HG02798 (cell line): ENCODE results near the gene SAMD4B.
A peak's percentile ranks its signal among the peaks of the same experiment; 100 is the strongest.
"Not testable (repeated sequence)": the region's sequence is repeated elsewhere in the genome, so short reads cannot be mapped to it uniquely, and the experiment has no call there.

Source experiments
- ATAC-seq: cut with Tn5 transposase; IDR thresholded peaks from one replicate; pipeline ENCODE4 v1.9.1; 2021; ENCODE audit warnings: mild to moderate bottlenecking; ENCODE audit not compliant: unreplicated experiment, poor library complexity

The SAMD4B gene

DNA sequence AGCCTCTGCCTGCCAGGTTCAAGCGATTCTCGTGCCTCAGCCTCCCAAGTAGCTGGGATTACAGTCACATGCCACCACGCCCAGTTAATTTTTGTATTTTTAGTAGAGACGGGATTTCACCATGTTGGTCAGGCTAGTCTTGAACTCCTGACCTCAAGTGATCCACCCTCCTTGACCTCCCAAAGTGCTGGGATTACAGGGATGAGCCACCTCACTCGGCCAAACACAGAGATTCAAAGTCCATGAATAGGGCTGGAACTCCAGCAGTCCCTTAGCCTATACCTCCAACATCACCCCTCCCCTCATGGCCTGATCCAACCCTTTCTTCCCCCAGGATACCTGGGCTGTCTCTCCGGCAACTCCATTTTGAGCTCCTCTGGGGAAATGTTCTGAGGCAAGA lies 9.5 kb upstream of the SAMD4B start:
- ATAC-seq, result not testable (repeated sequence)

DNA sequence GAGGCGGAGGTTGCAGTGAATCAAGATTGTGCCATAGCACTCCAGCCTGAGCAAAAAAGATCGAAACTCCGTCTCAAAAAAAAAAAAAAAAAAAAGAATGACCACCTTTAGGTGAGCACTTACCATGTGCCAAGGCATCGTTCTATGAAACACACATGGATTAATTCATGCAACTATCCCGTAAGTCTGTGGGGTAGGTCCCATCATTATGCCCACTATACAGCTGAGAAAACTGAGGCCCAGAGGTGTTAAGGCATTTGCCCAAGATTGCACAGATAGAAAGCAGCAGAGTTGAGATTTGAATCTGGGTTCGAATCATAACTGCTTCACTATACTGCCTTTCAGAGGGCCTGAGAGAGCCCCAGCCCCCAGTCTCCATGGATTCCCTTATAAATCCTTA lies 8.7 kb upstream of the SAMD4B start:
- ATAC-seq, result no peak

DNA sequence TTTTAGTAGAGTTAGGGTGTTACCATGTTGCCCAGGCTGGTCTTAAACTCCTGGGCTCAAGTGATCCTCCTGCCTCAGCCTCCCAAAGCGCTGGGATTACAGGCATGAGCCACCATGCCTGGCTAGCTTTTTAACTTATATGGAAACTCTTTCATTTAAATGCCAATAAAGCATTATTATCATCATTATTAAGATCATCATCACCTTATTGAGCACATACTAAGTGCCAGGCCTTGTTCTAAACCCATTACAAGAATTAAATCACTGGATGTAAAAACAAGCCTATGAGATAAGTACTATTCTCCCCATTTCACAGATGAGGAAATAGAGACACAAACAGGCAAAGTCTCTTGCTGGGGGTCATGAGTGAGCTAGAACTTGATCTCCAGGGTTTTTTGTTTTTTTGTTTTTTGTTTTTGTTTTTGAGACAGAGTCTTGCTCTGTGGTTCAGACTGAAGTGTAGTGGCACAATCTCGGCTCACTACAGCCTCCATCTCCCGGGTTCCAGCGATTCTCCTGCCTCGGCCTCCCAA lies 7.7 kb upstream of the SAMD4B start:
- no peak for ATAC-seq

DNA sequence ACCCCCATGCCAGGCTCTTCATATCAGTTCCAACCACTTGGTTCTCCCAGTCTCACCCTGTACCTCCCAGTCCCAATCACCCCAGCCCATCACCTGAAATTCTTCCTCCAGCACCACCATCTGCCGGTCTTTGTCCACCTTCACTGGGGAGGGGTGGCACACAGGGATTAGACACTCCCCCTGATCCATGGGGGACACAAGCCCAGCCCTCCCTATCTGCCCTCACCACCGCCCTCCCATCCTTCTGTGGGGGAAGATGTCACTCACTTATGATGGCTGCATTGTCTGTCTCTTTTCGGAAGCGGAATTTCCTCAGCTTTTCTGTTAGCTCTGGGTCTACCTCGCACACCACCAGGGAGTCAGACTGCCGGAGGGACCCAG lies 7.1 kb upstream of the SAMD4B start:
- ATAC-seq, result peak; percentile 25

DNA sequence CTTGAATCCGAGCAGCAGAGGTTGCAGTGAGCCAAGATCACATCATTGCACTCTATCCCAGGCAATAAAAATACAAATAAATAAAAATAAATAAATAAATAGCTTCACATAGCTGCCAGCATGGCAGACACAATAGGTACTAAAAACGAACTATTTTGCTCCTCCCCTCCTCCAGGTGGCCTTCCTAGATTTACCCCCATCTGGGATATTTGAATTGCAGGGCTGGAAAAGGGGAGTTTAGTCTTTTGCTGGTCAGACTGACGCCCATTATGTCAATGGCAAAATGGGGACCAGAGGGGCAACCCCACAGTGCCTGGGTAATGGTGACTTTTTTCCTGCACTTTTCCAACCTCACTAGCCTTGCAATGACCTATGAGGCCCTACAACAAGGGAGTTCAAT lies 5.7 kb upstream of the SAMD4B start:
- no peak for ATAC-seq

DNA sequence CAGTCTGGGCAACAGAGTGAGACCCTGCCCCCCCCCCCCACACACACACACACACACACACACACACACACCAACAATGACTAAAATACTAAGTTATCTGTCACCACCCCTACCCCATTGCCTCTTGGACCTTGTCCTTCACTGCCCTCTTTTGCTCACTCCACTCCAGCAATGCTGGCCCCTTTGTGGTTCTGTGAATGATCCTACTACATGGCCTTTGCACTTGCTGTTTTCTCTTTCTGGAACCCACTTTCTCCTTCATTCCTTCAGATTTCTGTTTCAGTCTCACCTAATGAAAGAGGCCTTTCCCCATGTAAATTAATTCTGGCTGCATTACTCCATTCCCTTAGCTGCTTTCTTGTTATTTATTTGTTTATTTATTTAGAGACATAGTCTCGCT lies 2.5 kb upstream of the SAMD4B start:
- no peak for ATAC-seq

DNA sequence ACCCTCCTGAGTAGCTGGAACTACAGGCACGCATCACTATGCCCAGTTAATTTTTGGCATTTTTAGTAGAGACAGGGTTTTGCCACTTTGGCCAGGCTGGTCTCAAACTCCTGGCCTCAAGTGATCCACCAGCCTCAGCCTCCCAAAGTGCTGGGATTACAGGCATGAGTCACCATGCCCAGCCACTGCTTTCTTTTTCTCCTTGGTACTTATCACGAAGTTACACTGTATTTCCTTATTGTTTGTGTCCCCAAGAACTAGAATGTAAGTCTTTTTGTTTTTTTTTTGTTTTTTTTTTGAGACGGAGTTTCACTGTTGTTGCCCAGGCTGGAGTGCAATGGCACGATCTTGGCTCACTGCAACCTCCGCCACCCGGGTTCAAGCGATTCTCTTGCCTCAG lies 2.1 kb upstream of the SAMD4B start:
- ATAC-seq, result not testable (repeated sequence)

DNA sequence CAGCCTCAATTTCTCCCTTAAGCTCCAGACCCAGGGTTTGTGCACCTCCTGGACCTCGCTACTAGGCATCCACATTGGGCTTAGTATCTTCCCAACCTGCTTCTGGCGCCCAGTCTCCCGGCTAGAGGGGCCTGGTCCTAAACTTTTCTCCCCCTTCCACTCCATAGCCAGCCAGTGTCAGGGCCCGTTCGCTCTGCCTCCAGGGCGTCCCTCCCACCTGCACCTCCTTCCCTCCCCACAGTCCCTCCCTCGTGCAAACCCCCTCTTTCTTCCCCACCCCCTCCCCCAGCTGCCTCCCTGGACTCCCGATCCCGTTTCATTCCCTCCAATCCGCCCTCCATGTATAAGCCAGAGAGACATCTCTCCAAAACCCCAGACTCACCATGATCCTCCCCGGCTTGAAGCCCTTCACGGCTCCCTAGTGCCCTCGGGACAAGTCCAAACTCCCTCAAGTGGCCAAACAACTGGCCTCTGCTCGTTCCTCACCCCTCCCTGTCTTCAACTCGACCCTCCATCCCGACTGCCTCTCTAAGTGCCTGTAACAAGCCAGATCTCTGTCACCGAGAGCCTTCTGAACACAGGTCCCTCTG lies 997 bp upstream of the SAMD4B start:
- no peak for ATAC-seq

DNA sequence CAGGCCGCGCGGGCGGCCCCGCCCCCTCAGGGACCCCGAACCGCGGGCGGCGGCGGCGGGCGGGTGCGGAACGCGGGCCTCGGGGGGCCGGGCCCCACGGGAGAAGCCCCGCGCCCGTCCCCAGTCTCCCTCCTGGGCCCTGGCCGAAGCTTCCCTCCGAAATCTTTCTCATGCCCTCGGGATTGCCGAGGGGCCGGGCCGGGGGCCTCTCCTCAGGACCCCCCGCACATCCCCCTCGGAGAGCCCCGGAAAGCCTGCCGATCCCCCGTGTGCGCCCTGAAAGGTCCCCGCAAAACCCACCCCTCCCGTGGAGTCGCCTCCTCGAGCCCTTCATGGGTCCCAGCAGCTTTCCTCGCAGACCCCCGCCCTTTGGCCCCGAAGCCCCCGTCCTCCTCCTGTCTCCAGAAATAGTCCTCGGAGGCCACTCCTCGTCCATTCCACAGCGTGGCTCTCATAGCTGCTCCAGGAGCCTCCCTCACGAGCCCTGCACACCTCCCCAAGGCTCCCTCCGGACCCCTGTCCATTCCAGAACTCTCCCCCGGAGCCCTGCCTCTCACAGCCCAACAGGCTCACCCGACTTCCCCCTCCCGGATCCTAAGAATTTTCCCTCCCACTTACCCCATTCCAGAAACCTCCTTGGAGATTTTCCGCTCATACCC lies 555 bp downstream of the SAMD4B start:
- no peak for ATAC-seq

DNA sequence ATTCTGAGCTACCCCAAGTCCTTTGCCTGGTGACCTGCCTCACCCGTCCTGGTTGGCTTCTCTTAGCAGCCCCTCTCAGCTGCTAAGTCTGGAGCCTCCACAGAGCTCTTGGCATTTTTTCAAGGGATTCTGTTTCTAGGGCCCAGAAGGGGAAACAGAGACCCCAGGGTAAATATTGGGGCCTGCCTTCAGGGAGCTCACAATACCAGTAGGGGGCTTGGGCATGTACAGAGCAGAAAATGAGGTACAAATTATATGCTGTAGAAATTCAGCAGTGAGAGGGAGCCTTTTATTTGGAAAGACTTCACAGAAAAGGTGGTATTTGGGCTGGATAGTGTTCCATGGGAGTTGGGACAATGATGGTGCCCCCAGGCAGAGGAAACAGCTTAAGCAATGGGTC lies 3.7 kb downstream of the SAMD4B start:
- ATAC-seq, result no peak

DNA sequence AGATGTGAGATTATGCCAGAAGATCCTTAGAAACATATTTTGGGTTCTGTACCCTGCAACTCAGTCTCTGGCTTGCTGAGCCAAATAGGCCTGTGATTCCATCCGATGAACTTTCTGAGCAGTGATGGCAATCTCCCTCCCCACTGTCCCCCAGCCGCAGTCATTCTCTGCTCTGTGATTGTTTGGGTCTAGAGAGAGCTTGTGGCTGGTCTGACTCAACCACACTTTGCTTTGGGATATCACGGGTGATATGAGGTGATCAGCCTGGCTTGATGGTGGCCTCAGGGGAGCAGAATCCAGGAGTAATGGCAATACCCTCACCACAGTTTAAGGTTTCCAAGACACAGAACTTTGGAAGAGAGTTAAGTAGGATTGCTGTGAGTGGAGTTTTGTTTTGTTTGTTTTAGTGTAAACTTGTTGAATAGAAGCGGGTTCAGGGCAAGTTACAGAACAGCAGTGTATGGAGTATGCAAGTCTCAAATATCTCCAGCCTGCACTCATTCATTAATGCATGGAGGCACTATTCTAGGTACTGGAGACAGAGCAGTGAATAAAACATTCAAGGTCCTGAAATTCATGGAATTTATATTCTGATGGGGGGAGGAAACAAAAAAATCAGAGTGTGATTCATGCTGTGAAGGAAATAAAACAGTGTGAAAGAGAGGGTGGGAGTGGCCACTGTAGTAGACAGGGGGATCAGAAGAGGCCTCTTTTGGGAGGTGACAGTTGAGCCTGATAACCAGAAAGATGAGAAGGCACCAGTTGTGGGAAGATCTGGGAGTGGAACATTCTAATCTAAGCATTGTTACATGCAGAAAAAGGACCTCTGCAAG lies 5.3 kb downstream of the SAMD4B start:
- ATAC-seq, result no peak

DNA sequence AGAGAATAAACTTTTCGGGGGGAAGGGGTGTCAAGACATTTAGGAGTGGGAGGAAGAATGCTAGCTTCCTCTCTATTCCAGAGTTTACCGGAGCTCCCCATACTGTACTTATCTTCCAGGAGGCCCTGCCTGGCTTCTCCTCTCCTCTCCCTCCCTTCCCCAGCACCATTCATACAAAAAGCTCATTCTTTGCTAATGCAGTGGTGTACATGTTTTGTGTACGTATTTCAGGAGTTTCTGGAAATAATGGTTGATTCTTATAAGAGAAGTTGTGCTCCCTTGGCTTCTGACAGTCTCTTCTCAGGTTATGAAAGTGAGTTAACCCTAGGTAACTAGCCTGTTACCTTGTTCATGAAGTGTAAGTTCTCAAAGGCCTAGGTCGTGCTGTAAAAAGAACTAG lies 7.1 kb downstream of the SAMD4B start:
- ATAC-seq, result no peak

DNA sequence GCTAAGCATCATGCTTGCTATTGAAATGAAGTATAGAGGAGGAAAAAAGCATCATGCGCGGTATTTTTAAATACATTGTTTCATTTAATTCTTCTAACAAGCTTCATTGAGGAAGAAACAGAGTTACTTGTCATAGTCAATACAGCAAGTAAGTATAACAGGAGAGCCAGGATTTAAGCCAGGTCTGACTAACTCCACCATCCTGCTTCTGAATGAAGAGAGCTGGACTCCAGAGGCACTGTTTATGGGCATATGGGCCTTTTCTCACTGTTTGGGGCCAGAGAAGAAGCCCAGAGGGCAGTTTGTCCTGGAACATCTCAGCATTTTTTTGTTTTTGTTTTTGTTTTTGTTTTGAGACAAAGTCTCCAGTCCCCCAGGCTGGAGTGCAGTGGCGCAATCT lies 7.9 kb downstream of the SAMD4B start:
- ATAC-seq, result no peak

DNA sequence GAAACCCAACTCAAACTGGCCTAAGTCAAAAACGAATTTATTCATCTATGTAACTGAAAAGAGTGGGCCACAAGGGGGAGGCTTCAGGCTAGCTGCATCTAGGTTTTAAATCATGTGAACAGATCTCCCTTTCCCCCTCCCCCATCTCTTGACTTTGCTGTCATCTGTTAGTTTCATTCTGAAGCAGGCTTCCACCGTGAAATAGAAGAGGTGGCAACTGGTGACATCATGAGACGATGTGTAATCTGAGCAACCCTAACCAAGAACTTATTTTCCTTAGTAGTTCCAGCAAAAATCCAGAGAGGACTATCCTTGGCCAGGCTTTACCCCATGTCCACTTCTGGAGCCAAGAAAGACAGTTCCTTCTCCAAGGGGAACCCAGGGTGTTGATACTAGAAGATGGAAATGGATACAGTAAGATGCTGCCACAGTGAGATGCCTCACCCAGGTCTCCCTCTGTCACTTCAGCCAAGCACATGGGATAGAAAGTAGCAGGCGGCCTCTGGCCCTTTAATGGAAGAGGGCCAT lies 9.4 kb downstream of the SAMD4B start:
- peak; percentile 73 for ATAC-seq

DNA sequence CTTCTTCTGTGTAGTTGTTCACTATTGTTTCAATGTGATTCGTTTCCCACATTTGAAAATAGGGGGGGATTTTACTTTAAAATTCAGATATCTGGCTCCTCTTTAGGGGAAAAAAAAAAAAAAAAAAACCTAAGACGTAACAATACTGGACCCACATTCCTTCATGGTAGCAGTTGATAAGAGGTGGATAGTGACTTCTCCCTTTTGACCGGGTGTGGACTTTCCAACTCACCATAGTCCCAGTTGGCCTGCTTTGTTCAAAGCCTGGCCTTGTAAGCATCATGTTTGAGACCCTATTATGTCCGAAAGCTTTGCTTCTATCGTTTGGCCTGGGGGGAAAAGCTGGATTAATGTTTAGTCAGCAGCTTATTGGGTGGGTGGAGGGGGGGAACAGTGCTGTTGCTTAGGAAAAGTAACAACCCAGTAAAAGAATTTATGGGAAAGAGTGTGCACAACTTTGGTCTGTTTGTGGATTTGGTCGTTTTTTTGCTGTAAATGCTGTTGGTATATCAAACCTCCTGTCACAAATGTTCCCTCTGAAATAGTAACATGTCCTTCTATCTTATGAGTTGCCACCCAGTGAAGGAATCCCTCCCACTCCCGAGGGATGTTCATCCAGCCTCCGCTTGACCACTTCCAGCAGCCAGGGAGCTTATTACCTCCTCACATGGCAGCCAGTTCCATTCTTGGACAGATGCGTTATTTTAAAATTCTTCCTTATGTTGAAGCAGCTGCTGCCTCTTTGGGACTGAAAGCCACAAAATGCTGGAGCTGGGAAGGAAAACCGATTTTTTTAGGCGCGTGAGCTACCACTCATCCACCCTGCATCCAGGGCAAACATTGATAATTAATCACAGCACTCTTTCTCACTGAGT lies 10.4 kb downstream of the SAMD4B start:
- ATAC-seq, result no peak

DNA sequence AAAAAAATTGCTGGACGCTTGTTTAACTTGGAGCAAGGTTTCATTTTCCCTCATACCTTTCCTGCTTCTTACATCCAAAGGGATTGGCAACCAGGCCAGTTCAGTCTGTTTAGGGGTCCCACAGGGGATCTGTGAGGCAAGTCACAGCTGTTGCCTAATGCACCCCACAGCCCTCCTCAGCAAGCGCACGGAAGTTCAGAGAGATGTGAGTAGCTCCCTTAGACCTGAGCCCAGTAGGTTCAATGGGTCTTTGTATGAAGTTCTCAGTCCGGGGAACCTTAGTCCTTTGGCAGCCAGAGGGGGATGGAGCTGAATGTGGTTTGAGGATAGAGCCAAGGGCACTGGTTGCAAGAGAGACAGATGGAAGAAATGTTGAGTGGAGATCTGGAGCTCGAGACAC lies 13.0 kb downstream of the SAMD4B start:
- ATAC-seq, result no peak

DNA sequence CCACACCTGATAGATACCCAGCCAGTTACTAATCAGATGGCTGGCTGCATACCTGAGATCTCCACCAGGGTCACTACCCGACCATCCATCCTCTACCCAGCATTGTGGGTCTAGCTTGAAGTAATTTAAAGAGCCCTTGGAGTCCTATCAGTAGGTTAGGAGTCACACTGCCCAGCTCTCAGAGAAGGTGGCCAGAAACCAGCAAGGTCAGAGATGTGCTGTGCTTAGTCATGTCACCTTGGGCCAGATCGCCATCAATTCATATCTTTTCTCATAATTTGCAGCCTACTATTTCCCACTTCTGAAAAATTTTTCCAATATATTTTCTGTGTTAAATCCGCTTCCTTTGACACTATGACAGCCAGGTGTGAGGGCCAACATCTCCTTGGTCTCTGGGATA lies 13.9 kb downstream of the SAMD4B start:
- no peak for ATAC-seq

DNA sequence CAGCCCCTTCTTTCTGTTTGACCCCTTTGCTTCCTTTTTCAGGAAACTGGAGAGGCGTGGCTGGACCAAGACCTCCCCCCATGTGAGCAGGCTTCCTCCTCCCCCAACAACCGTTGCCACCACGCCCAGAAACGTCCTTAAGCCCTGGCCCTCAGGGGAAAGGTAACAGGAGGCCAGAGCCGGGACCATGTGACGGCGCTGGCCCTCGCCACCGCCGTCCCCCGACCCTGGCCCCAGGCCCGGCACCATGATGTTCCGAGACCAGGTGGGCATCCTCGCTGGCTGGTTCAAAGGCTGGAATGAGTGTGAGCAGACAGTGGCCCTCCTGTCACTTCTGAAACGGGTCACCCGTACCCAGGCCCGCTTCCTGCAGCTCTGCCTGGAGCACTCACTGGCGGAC lies 14.4 kb downstream of the SAMD4B start:
- ATAC-seq, result no peak

DNA sequence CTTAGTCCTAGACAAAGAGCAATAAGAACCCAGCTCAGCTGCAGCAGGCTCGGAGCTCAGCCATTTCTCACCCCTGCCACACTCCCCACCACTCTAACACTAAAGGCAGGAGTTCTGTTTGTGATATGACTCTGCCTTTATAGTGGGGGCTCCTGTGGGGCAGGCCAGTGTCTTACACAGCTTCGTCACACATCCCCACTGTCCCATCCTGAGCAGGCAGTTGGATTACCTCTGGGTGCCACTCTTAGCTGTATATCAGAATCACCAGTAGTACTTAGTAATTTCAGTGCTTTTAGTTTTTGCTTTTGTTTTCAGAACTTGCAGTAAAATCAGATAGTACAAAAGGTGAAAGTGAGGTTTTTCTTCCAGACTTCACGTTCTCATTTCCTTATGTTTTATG lies 16.8 kb downstream of the SAMD4B start:
- ATAC-seq, result no peak

DNA sequence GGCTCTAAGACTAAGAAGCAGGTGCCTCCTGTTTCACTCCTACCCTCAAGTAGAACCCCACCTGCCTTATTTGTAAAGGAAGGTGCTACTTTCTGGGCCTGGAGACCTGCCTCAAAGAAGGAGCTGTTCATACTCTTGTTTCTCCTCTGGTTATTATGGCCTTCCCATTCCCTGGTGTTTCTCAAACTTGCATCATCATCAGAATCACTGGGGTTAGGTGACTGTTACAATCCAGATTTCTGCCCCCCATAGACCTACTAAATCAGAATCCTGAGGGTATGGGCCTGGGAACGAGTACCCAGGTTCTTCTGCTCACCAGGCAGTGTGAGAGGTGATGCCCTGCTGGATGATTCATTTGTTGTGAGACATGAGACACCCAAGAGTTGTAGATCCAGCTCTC lies 18.4 kb downstream of the SAMD4B start:
- no peak for ATAC-seq
